Renal cortex interstitium (tissue), 11 donors: ENCODE data around the gene FRMD1. TPM values are rescaled to one million over a fixed set of nuclear protein-coding genes. Genes with fewer than 3 reads are reported as not detected.

Experiments
- DNase-seq, 11 donors: peaks; one replicate each; pipeline ENCODE4 v3.0.0-alpha.2; 2013; ENCODE audit warnings: low read depth in 9 of 11, low spot score in 4 of 11; ENCODE audit errors: extremely low read depth in 1 of 11
- polyA plus RNA-seq, 3 donors: library from polyadenylated mRNA; unstranded; fragments of 120-200 nt; gene quantifications; one replicate each; pipeline ENCODE4 v1.2.1, GENCODE V29; 2013; ENCODE audit not compliant: insufficient read length in 3 of 3

The FRMD1 gene
- polyA plus RNA-seq, 3 donors = 15.1 to 27.1 (median 17.2) TPM

DNA sequence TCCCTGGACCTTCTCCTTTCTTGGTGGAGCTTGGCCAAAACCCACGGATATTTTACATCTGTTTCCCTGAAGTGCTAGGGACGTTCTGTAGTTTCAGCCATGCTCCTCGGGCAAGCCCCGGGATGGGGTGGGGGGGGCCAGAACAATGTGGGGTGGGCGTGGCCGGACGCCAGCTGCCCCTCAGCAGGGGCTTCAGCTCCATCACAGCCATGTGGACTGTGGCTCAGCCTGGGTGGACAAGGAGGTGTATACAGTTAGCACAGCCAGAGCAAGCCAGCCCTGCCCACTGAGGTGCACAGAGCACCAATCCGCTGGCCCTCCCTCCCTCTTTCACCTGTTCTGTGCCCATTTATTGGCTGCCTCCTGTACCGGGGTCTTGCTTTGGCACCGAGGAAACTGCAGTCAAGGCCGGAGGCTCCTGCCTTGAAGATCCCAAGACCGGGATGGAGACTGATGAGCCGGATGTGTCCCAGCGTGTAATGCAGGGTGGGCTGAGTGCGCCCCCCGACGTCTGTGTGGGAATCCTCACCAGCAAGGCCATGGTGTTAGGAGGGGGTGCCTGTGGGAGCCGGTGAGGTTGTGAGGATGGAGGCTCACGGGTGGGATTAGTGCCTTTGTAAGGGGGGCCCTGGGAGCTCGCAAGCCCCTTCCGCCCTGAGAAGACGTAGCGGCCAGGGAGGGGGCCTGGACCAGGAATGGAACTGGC lies 28.0 kb downstream of the FRMD1 start:
- DNase-seq = no peak

DNA sequence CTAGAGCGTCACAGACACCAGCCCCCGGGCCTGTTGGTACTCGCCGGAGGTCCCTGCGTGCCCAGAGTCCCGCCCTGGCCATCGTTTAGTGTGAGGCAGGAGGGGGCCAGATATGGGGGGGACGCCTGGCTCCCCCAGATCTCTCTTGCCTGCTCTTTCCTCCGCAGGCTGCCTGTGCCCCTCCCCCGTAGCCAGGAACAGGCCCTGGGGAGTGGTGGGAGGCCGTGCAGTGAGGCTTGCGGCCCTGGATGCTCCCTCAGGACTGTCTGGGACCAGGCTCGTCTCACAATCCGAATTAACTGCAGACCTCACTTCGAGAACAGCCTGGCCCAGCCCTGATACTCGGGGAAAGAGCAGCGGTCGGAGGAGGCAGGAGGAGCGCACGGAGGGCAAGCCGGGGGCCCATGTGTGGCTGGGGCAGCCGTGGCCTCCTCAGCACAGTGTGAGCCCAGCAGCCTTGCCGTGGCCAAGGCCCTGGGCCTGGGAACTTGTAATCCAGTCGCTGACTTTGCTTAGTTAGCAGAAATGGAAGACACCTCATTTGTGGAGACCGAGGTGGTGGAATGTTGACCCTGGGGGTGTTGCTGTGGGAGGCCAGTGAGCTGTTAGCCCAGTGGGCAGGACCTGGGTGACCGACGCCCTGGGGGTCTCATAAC lies 28.7 kb downstream of the FRMD1 start:
- DNase-seq = no peak

GRCh38 chr6:168049706-168050224 lies 29.2 kb downstream of the FRMD1 start:
- no peak for DNase-seq

GRCh38 chr6:168049277-168049676 lies 29.7 kb downstream of the FRMD1 start:
- no peak for DNase-seq

DNA sequence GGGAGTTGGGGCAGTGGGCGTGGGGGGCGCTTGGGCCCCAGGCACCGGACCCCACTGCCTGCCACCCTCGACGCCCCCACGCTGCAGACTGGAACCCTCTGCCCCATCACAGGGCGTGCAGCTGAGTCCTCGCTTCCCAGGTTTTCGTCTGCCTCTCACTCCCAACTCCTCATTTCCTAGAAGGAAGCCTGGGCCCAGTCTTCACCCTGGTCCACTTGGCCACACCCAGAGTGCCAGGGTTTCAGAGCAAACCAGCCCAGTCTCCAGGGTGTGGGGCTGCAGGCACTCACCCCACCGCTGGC lies 30.3 kb downstream of the FRMD1 start:
- no peak for DNase-seq

DNA sequence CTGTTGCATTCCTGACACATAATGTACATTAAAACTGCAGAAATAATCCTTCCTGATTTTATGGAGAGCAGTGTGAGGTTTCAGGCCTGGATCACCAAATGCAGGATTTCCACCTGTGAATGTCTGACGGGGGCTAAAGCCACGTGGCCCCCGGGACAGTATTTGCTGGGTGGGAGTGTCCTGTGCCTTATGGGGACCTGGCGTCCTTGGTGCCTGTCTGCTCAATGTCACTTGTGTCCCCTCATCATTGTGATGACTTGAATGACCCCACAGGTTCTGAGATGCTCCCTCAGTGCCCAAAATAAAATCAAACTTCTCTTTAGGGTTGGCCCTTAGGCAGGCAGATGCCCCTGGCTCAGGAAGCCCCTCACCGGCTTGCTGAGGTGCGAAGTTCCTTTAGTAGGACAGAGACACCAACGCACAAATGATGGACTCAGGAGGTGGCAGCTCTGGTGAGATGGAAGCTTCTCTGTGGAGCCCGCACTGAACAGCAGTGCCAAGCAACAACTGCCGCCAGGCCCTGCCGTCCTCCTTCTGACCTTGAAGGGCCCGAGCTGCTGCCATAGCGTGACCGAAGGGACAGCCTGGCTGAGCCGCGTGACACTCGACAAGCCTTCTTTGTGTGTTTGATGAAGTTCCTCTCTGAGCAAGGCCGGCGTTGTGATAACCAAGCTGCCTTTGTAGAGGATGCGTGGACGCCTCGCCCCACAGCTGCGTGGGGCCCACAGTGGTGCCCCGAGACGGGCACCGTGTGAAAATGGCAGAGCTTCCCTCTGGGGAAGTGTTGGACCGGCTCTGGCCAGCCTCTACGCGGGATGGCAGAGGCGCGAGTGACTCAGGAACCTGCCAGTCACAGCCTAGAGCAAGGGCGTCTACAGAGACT lies 30.9 kb downstream of the FRMD1 start:
- no peak for DNase-seq

DNA sequence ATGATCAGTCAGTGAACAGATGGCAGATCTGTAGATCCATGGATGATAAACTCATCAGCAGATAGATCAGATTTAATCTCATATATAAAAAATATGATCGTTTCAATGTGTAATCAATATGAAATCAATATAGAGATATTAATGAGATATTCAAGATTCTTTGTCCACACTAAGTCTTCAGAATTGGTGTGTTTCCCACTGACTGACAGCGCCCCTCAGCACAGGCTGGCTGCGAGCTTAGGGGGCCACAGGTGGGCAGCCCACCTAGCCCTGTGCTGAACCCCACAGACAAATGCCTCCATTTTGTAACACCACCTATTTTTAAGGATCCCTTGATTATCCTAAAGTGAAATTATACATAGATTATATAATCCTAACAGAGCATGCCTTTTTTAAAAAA lies 32.3 kb downstream of the FRMD1 start:
- no peak for DNase-seq

GRCh38 chr6:168045706-168046620 lies 33.0 kb downstream of the FRMD1 start:
- no peak for DNase-seq

DNA sequence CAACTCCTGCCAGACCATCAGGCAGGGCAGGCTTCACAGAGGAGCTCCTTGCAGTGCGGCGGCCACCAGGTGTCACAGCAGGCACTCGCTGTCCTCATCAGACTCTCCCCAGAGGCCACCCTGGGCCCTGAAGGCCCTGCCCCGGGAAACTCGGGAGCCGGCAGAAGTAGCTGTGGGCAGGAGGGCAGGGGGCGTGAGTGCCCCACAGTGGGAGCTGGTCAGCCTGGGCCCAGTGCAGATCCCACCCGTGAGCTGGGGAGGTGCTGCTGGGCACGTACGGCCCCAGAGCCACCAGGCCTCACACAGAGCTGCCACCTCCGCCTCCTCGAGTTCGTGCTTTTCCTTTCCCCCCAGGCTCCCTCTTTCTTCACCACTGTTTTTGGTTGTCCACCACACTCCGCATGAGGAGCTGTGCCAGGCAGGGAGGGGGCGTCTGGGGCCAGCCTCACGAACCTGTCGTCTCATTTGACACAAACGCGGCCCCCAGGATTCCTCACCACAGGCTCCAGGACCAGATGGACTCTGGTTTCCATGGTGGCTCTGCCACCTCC lies 33.8 kb downstream of the FRMD1 start:
- DNase-seq = no peak

DNA sequence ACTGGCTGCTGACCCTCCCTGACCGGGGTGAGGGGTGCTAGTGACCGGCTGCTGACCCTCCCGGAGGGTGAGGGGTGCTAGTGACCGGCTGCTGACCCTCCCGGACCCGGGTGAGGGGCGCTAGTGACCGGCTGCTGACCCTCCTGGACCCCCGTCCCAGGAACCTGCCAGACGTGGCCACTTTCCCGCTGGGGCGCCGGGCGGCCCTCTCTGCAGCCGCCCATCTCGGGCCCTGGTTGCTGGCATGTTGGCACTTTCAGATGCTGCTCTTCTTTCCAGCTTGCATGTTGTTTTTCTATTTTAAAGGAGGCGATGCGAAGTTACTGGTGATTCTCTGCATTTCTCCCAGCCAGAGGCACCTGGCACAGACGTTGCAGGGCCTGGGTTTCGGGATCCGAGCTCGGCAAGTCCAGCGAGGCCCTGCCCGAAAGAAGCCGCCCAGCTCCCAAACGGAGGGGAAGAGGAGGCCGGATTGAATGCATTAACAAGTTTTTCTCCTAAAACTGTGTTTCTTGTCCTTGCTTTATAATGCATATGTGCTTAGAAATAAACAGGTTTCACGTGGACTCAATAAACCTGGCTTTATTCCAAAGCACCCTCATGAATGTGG lies 34.4 kb downstream of the FRMD1 start:
- no peak for DNase-seq

DNA sequence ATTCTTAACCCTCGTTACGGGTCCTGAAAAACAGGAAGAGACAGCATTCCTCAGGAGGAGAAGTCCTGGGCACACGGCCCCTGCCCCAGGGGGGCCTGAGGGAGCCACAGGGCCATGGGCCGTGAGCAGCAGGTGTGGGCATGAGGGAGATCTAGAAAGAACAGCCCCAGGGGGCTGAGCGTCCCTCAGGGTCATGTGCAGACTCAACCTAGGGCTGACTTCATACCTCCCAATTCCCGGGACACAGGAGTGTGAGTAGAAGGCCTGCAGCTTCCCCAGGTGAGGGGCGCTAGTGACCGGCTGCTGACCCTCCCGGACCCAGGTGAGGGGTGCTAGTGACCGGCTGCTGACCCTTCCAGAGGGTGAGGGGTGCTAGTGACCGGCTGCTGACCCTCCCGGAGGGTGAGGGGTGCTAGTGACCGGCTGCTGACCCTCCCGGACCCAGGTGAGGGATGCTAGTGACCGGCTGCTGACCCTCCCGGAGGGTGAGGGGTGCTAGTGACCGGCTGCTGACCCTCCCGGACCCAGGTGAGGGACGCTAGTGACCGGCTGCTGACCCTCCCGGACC lies 35.1 kb downstream of the FRMD1 start:
- no peak for DNase-seq

GRCh38 chr6:168043193-168043847 lies 35.7 kb downstream of the FRMD1 start:
- no peak for DNase-seq

DNA sequence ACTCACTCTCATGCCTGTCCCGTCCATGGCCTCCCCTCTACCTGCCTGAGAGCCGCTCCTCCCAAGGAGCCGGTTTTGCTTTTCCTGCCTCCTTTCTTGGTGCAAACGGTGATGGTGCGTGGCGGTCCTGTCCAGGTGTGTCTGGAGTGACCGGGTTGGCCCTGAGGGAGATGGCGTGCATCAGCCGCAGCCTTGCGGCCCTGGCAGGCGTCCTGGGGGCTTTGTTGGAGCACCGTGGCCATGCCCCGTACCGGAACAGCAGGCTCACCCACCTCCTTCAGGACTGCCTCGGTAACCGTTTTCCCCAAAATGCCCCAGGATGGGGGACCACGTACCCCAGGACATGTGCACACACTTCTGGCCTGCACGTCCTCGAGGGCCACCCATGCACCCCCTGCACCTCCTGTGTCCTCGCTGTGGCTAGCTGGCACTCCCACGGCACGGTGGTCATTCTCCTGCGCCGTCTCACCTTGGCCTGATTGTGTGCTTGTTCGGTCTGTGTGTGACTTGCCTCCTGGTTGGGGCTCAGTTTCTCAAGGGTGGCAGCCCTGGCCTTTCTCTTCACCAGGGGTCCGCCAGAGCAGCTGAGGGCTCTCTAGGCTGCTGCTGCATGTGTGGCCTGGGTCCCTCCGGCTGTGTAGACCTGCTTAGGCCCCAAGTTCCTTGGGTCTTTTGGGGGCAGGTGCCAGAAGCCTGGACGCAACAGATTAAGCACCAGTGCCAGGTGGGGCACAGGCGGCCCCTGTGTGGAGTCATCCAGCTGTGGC lies 36.4 kb downstream of the FRMD1 start:
- DNase-seq = no peak

DNA sequence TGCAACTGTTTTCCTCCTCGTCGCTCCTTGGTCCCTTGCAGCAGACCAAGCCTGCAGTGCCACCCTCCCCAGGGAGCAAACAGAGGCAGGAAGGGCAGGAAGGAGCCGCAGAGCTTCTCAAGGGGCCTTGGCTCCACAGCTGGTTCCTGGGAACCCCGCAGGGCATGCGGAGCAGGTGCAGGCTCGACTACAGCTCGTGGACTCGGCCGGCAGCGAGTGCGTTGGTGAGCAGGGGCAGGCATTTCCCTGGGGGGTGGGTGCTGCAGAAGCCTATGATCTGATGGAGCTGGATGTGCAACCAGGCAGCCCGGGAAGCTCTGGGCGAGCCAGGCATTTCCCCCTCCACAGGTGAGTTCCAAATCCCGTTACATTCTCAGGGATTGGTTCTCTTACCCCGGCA lies 37.1 kb downstream of the FRMD1 start:
- no peak for DNase-seq

DNA sequence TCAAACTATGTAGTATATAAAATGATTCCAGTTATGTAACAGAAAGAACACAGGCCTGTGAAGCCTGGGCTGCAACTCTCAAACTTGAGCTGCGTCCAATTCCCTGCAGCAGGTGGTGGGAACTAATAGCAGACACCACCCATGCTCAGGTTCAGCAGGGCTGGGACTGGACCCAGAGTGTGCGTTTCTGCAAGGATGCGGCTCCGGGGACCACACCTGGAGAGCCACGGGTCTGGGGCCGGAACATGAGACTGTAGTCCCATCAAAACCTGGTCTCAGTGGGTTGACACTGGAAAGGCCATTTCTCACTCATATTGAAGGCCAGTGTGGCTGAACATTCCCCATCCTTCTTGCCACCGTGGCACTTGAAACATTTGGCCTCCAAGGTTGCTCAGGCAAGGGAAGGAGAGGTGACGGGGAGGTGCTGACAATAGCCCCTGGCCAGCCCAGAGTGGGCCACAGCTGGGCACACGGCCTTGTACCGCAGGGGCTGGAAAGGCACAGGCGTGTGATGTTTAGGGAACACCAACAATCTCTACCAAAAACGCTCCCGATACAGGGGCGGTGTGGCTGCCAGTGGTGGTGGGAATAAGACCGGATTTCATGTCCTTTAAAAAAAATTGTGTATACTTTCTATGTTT lies 38.0 kb downstream of the FRMD1 start:
- DNase-seq = no peak

DNA sequence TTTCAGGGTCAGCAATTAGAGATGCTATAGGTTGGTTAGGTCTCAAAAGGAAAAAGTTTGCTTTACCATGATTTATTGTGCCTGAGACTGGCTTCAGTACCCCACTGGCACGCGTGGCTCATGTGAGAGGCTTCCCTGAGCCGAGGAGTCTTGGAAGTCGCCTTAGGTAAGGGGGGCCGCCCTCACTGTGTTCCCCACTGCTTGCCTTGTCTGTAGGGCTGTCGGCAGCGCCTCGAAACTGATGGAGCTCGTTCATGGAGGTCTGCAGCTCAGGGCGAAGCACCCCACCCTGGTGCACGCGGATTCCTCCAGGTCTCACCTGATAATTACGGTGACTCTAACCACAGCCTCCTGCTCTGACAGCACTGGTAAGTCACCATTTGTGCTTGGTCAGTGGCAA lies 39.2 kb downstream of the FRMD1 start:
- DNase-seq = no peak
